HEK293 (cell line): ENCODE data around the gene USP32.

Experiments
- CTCF ChIA-PET: fragments of 350-600 bp; formaldehyde crosslinking; extraction: SDS; loops from one replicate; lab custom pipeline; 2021; ENCODE audit warnings: antibody characterized with exemption; lab: Yijun Ruan, JAX
- POLR2A ChIA-PET: fragments of 300-600 bp; formaldehyde crosslinking; extraction: SDS; loops from one replicate; lab custom pipeline; 2020; ENCODE audit warnings: antibody characterized with exemption, inconsistent platforms; lab: Yijun Ruan, JAX
- H3K27ac ChIP-seq: fragments of 200-500 bp; sonication (Bioruptor generic); 2 replicates; pipeline ENCODE4 v1.5.1; 2014; ENCODE audit warnings: low read depth, low read length, control low read depth, inconsistent platforms; ENCODE audit errors: extremely low read depth
- H3K36me3 ChIP-seq, 2 experiments: fragments of 200-500 bp in 1 of 2; sonication (Bioruptor generic) in 1 of 2; 1 replicate in 1 of 2; 2 replicates in 1 of 2; pipeline ENCODE4 v1.5.1; 2014 to 2017; ENCODE audit warnings: inconsistent platforms in 2 of 2, low read length in 2 of 2; ENCODE audit not compliant: control insufficient read depth in 2 of 2, insufficient read depth in 1 of 2
- H3K4me1 ChIP-seq: fragments of 200-500 bp; sonication (Bioruptor generic); 2 replicates; pipeline ENCODE4 v1.5.1; 2014; ENCODE audit warnings: mild to moderate bottlenecking, low read length, inconsistent platforms; ENCODE audit not compliant: control insufficient read depth, insufficient read depth
- H3K4me3 ChIP-seq: 2 replicates; pipeline ENCODE4 v1.5.1; 2011; ENCODE audit warnings: low read depth, mild to moderate bottlenecking, control low read depth, low read length, moderate library complexity
- H3K9me3 ChIP-seq: fragments of 200-500 bp; sonication (Bioruptor generic); 2 replicates; pipeline ENCODE4 v1.5.1; 2014; ENCODE audit warnings: low read depth, low read length, inconsistent platforms; ENCODE audit not compliant: control insufficient read depth, insufficient read depth
- BCL11B ChIP-seq: fragments of 450-650 bp; formaldehyde crosslinking; IDR thresholded peaks from 2 replicates; pipeline ENCODE4 v1.5.1; 2016; ENCODE audit warnings: low read depth, missing biosample characterization, missing genetic modification characterization
- GLI4 ChIP-seq: fragments of 450-650 bp; formaldehyde crosslinking; IDR thresholded peaks from 2 replicates; pipeline ENCODE4 v1.5.1; 2016; ENCODE audit warnings: missing biosample characterization, missing genetic modification characterization
- SCRT2 ChIP-seq: fragments of 450-650 bp; formaldehyde crosslinking; IDR thresholded peaks from 2 replicates; pipeline ENCODE4 v1.5.1; 2016; ENCODE audit warnings: missing biosample characterization, missing genetic modification characterization
- ZFP3 ChIP-seq: fragments of 450-650 bp; formaldehyde crosslinking; IDR thresholded peaks from 2 replicates; pipeline ENCODE4 v1.5.1; 2016; ENCODE audit warnings: low read depth, missing biosample characterization, missing genetic modification characterization
- ZNF133 ChIP-seq: fragments of 450-650 bp; formaldehyde crosslinking; IDR thresholded peaks from 2 replicates; pipeline ENCODE4 v1.5.1; 2016; ENCODE audit warnings: missing biosample characterization, missing genetic modification characterization
- ZNF202 ChIP-seq: fragments of 450-650 bp; formaldehyde crosslinking; IDR thresholded peaks from 2 replicates; pipeline ENCODE4 v1.5.1; 2016; ENCODE audit warnings: missing biosample characterization, missing genetic modification characterization, borderline replicate concordance
- ZNF211 ChIP-seq: fragments of 450-650 bp; formaldehyde crosslinking; IDR thresholded peaks from 2 replicates; pipeline ENCODE4 v1.5.1; 2016; ENCODE audit warnings: low read depth, missing biosample characterization, missing genetic modification characterization
- ZNF248 ChIP-seq: fragments of 450-650 bp; formaldehyde crosslinking; IDR thresholded peaks from 2 replicates; pipeline ENCODE4 v1.5.1; 2017; ENCODE audit warnings: missing biosample characterization, missing genetic modification characterization
- ZNF596 ChIP-seq: fragments of 450-650 bp; IDR thresholded peaks from 2 replicates; pipeline ENCODE4 v1.5.0; 2018; ENCODE audit warnings: missing biosample characterization, mild to moderate bottlenecking, missing genetic modification characterization, moderate library complexity
- ZNF660 ChIP-seq: fragments of 450-650 bp; IDR thresholded peaks from 2 replicates; pipeline ENCODE4 v1.5.1; 2018; ENCODE audit warnings: missing biosample characterization, mild to moderate bottlenecking, missing genetic modification characterization
- ZNF785 ChIP-seq: fragments of 450-650 bp; formaldehyde crosslinking; IDR thresholded peaks from 2 replicates; pipeline ENCODE4 v1.5.1; 2016; ENCODE audit warnings: missing biosample characterization, missing genetic modification characterization
- ZNF843 ChIP-seq: fragments of 450-650 bp; formaldehyde crosslinking; IDR thresholded peaks from 2 replicates; pipeline ENCODE4 v1.5.1; 2016; ENCODE audit warnings: missing biosample characterization, missing genetic modification characterization
- ZSCAN30 ChIP-seq: fragments of 450-650 bp; IDR thresholded peaks from 2 replicates; pipeline ENCODE4 v1.5.1; 2018; ENCODE audit warnings: missing biosample characterization, mild to moderate bottlenecking, missing genetic modification characterization, moderate library complexity
- TF ChIP-seq, protein P1 (sequence below): fragments of 450-650 bp; formaldehyde crosslinking; IDR thresholded peaks from 2 replicates; pipeline ENCODE4 v1.5.1; 2016; ENCODE audit warnings: missing biosample characterization, missing genetic modification characterization
- TF ChIP-seq, protein P2 (sequence below): fragments of 450-650 bp; formaldehyde crosslinking; IDR thresholded peaks from 2 replicates; pipeline ENCODE4 v1.5.1; 2016; ENCODE audit warnings: missing biosample characterization, missing genetic modification characterization
- TF ChIP-seq, protein P3 (sequence below): fragments of 450-650 bp; formaldehyde crosslinking; IDR thresholded peaks from 2 replicates; pipeline ENCODE4 v1.5.1; 2017; ENCODE audit warnings: missing biosample characterization, missing genetic modification characterization

USP32 gene

DNA sequence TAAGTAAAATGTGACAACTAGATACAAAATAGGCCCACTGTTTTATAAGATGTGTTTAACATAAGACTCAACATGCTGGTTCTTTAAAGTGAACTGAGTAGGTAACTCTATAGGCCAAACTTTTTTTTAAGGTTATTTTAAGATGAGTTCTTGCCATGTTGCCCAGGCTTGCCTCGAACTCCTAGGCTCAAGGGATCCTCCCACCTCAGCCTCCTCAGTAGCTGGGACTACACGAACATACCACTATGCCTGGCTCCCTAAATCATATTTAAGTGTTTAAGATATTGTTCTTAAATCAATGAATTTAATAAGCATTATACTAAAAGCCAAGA lies 69.9 kb downstream of the USP32 start (continued):
- TF ChIP-seq ZNF248: no peak
- TF ChIP-seq, protein P1, sequence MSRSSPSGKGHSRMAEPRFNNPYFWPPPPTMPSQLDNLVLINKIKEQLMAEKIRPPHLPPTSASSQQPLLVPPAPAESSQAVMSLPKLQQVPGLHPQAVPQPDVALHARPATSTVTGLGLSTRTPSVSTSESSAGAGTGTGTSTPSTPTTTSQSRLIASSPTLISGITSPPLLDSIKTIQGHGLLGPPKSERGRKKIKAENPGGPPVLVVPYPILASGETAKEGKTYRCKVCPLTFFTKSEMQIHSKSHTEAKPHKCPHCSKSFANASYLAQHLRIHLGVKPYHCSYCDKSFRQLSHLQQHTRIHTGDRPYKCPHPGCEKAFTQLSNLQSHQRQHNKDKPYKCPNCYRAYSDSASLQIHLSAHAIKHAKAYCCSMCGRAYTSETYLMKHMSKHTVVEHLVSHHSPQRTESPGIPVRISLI (tag by site-specific recombination): no peak
- TF ChIP-seq, all 188 proteins: peak for 0

DNA sequence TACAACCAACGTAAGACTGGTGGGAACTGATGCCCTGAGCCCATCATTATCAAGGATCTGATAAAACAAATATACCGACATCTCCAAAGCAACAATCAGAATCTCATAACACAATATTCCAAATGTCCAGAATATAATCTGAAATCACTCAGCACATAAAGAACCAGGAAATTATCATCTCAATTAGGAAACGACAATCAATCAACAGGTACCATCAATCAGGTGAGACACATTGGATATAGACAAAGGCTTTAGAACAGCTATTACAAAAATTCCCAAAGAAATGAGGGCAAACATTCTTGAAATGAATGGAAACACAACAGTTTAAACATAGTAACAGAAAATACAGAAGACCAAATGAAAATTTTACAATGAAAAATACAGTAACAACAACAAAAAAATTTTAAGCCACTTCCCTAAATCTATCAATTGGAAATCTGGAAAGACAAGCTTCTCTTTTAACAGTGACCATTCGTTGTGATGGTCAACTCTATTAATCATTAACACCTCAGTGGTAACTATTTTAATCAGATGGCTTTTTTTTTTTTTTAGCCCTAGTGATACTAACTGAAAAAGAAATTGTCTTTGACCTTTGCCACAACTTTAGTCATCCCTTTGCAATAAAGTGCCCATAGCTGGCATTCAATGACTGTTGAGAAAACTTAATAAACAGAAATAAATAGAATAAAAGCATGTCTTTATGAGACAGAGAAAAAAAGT lies 70.4 kb downstream of the USP32 start:
- TF ChIP-seq ZNF211 (tag by site-specific recombination) (no peak), ZNF133 (peak; percentile 53; the same call in 1 of the 2 replicates), BCL11B (tag by site-specific recombination) (no peak), SCRT2 (tag by site-specific recombination) (peak; percentile 89)
- TF ChIP-seq, protein P2, sequence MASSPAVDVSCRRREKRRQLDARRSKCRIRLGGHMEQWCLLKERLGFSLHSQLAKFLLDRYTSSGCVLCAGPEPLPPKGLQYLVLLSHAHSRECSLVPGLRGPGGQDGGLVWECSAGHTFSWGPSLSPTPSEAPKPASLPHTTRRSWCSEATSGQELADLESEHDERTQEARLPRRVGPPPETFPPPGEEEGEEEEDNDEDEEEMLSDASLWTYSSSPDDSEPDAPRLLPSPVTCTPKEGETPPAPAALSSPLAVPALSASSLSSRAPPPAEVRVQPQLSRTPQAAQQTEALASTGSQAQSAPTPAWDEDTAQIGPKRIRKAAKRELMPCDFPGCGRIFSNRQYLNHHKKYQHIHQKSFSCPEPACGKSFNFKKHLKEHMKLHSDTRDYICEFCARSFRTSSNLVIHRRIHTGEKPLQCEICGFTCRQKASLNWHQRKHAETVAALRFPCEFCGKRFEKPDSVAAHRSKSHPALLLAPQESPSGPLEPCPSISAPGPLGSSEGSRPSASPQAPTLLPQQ (tag by site-specific recombination): no peak
- H3K36me3 ChIP-seq: no peaks in the 10 kb centered on the region; a peak in 1 of 3 replicates
- no peak overlapping the region for H3K27ac ChIP-seq
- H3K4me3 ChIP-seq: no peak overlapping the region
- POLR2A ChIA-PET: no interaction called here
- no peaks in the 10 kb centered on the region for H3K9me3 ChIP-seq
- no peaks in the 10 kb centered on the region for H3K4me1 ChIP-seq
- CTCF ChIA-PET: interaction anchor here (0.6 to 0.7 kb wide), 3 partner anchors 14 to 274 kb away, joined by 3 to 5 read pairs (median 4); no protein-coding TSS in a partner anchor

DNA sequence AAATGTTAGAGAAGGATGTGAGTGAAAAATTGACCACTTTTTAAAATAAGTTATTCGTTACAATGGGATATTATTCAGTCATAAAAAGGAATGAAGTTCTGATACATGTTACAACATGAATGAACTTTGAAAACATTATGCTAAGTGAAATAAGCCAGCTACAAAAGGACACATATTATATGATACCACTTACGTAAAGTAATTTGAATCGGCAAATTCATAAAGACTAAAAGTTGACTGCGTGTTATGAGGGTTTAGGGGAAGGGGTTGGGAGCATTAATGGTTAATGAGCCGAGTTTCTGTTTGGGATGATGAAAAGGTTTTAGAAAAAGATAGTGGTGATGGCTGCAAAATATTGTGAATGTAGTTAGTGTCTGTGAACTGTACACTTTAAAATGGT lies 73.1 kb downstream of the USP32 start:
- POLR2A ChIA-PET: no interaction called here
- Histone ChIP-seq H3K36me3 (no peaks in the 10 kb centered on the region), H3K27ac (no peak overlapping the region), H3K4me1 (no peaks in the 10 kb centered on the region), H3K9me3 (no peaks in the 10 kb centered on the region), H3K4me3 (no peak overlapping the region)
- CTCF ChIA-PET: no interaction called here
- TF ChIP-seq GLI4 (tag by site-specific recombination) (no peak), ZNF660 (tag by site-specific recombination) (no peak), ZNF202 (tag by site-specific recombination) (no peak), ZNF843 (no peak), ZNF596 (tag by site-specific recombination) (no peak)

DNA sequence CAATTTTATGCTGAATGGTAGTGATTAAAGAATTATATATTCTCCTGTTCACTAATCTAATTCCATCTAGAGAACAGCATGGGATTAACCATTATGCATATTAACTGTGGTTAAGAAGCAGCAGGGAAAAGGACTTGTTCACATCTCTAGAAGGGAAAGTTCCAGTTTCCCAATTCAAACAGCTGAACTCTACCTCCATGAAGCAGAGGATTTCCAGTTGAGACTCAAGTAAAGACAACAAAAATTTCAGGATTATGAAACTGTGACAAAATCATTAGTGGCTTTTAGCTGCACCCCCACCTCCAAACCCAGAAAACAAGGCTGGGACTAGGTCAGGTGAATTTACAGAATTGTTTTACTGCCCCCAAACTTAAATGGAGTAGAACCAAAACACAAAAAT lies 73.6 kb downstream of the USP32 start:
- no peak for TF ChIP-seq ZNF843
- no peak for TF ChIP-seq SCRT2 (tag by site-specific recombination)
- no peak for TF ChIP-seq ZFP3 (tag by site-specific recombination)
- TF ChIP-seq ZSCAN30 (tag by site-specific recombination): no peak
- TF ChIP-seq ZNF785 (tag by site-specific recombination): no peak
- TF ChIP-seq, protein P3, sequence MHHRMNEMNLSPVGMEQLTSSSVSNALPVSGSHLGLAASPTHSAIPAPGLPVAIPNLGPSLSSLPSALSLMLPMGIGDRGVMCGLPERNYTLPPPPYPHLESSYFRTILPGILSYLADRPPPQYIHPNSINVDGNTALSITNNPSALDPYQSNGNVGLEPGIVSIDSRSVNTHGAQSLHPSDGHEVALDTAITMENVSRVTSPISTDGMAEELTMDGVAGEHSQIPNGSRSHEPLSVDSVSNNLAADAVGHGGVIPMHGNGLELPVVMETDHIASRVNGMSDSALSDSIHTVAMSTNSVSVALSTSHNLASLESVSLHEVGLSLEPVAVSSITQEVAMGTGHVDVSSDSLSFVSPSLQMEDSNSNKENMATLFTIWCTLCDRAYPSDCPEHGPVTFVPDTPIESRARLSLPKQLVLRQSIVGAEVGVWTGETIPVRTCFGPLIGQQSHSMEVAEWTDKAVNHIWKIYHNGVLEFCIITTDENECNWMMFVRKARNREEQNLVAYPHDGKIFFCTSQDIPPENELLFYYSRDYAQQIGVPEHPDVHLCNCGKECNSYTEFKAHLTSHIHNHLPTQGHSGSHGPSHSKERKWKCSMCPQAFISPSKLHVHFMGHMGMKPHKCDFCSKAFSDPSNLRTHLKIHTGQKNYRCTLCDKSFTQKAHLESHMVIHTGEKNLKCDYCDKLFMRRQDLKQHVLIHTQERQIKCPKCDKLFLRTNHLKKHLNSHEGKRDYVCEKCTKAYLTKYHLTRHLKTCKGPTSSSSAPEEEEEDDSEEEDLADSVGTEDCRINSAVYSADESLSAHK (tag by site-specific recombination): no peak
- H3K27ac ChIP-seq: no peak overlapping the region
- no peaks in the 10 kb centered on the region for H3K9me3 ChIP-seq
- no peaks in the 10 kb centered on the region for H3K36me3 ChIP-seq
- H3K4me3 ChIP-seq: no peak overlapping the region
- H3K4me1 ChIP-seq: no peaks in the 10 kb centered on the region
- POLR2A ChIA-PET: no interaction called here
- CTCF ChIA-PET: no interaction called here
